Loucy (cell line): ENCODE results near the gene ZDHHC4.

Experiments used
- CTCF ChIP-seq: fragments of 200-600 bp; sonication (generic); conservative IDR thresholded peaks from 2 replicates; pipeline ENCODE4 v1.5.1; 2014; ENCODE audit warnings: mild to moderate bottlenecking, antibody characterized with exemption, low read length
- EZH2phosphoT487 ChIP-seq: fragments of 200-600 bp; IDR thresholded peaks from 2 replicates; pipeline ENCODE4 v1.6.1; 2018; ENCODE audit warnings: antibody characterized with exemption, mild to moderate bottlenecking, moderate library complexity, borderline replicate concordance

- TF ChIP-seq CTCF, result no peak
- TF ChIP-seq EZH2phosphoT487, result no peak
These were observed 53.0 kb downstream of the ZDHHC4 start for GRCh38 chr7:6630007-6630849.
